Measurements from ENCODE around the gene UCN3. TPM values are rescaled to one million over a fixed set of nuclear protein-coding genes. Genes with fewer than 3 reads are reported as not detected.

The UCN3 gene
- polyA plus RNA-seq, 3 donors: 0.30 to 0.45 (median 0.37) TPM

Other genes with a start within 250 kb of the UCN3 start
- gene AKR1C8, start 179.8 kb upstream of the UCN3 start, polyA plus RNA-seq (ENCODE audit: insufficient read length in 3 of 3): under 1 TPM; 0.09 to 0.64 (median 0.36) TPM
- gene AKR1C4, start 168.1 kb upstream of the UCN3 start, polyA plus RNA-seq (ENCODE audit: insufficient read length in 3 of 3): under 1 TPM in 1 of 3 donors, not detected in 2; 0.10 TPM
- gene TUBAL3, start 39.9 kb downstream of the UCN3 start, polyA plus RNA-seq (ENCODE audit: insufficient read length in 3 of 3): under 1 TPM; 0.06 to 0.17 (median 0.17) TPM
- gene NET1, start 47.6 kb downstream of the UCN3 start, polyA plus RNA-seq (ENCODE audit: insufficient read length in 3 of 3): 100 to 1,000 TPM; 122 to 142 (median 133) TPM
- not detected for gene CALML5, start 134.6 kb downstream of the UCN3 start, polyA plus RNA-seq (ENCODE audit: insufficient read length in 3 of 3)
- gene CALML3, start 160.0 kb downstream of the UCN3 start, polyA plus RNA-seq (ENCODE audit: insufficient read length in 3 of 3): under 1 TPM in 2 of 3 donors, not detected in 1; 0.06 to 0.11 TPM

All from renal cortex interstitium (tissue), 3 donors.